ENCODE results near the gene ZNF333. TPM values are rescaled to one million over a fixed set of nuclear protein-coding genes. Genes with fewer than 3 reads are reported as not detected.
"Not testable (repeated sequence)": the region's sequence is repeated elsewhere in the genome, so short reads cannot be mapped to it uniquely, and the experiment has no call there.

The ZNF333 gene
- polyA plus RNA-seq, 3 donors, result 7.6 to 43.0 (median 9.3) TPM

DNA sequence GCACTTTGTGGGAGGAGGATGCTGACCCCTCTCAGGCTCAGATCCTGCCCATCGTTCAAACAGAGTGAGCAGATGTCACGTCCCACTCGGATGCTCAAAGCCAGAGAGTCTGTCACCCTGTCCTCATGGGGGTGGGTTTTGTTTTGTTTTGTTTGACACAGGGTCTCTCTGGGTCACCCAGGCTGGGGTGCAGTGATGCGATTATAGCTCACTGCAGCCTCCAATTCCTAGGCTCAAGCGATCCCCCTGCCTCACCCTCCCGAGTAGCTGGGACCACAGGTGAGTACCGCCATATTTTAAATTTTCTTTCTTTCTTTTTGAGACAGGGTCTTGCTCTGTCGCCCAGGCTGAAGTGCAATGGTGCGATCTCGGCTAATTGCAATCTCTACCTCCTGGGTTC, 84.5 kb downstream of the ZNF333 start:
- peaks cover 21 to 32% of the 10 kb centered on the region in 2 donors for H3K4me1 ChIP-seq (ENCODE audit: control insufficient read depth in 1 of 2, insufficient read depth in 2 of 2, low read length in 2 of 2)
- no peaks in the 10 kb centered on the region for H3K9me3 ChIP-seq (replicated peaks in 1 of 2; ENCODE audit: control insufficient read depth in 1 of 2, insufficient read depth in 1 of 2, low read length in 2 of 2)
- Mint-ChIP-seq H3K27me3 (ENCODE audit: low read depth in 3 of 3) (peaks cover 2 to 11% (median 8%) of the 10 kb centered on the region in 3 donors), H3K27ac (no peak overlapping the region), H3K4me3 (peak overlapping the region in 1 of 2 donors; percentile 35), H3K4me1 (peaks cover 53% of the 10 kb centered on the region), H3K36me3 (peaks cover 41 to 55% of the 10 kb centered on the region in 2 donors), H3K9me3 (peaks cover 0 to 3% (median 0%) of the 10 kb centered on the region in 7 donors)
- intact Hi-C loops (cut with micrococcal nuclease), result loop anchor here in 1 of 2 donors (10.0 kb wide), 1 partner anchor 200 kb away; the partner anchor contains the start of gene NDUFB7
- H3K27ac ChIP-seq (ENCODE audit: low read depth in 1 of 2, low read length in 2 of 2), result no peak overlapping the region
- WGBS (ENCODE audit: insufficient coverage), result 100% methylated on average over 2 of the region's 10 CpGs
- peaks cover 72% of the 10 kb centered on the region for H4K20me1 ChIP-seq (ENCODE audit: insufficient read depth, low read length)
- peaks cover 43 to 50% of the 10 kb centered on the region in 2 donors for H3K36me3 ChIP-seq (replicated peaks in 1 of 2; ENCODE audit: control insufficient read depth in 1 of 2, insufficient read depth in 2 of 2, low read length in 2 of 2)
- TF ChIP-seq, protein P1, sequence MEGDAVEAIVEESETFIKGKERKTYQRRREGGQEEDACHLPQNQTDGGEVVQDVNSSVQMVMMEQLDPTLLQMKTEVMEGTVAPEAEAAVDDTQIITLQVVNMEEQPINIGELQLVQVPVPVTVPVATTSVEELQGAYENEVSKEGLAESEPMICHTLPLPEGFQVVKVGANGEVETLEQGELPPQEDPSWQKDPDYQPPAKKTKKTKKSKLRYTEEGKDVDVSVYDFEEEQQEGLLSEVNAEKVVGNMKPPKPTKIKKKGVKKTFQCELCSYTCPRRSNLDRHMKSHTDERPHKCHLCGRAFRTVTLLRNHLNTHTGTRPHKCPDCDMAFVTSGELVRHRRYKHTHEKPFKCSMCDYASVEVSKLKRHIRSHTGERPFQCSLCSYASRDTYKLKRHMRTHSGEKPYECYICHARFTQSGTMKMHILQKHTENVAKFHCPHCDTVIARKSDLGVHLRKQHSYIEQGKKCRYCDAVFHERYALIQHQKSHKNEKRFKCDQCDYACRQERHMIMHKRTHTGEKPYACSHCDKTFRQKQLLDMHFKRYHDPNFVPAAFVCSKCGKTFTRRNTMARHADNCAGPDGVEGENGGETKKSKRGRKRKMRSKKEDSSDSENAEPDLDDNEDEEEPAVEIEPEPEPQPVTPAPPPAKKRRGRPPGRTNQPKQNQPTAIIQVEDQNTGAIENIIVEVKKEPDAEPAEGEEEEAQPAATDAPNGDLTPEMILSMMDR (IDR thresholded peaks at IDR 0.05), result no peak
- no peak overlapping the region for H2AFZ ChIP-seq (ENCODE audit: insufficient read depth, low read depth, low read length, poor library complexity, severe bottlenecking)
- peaks cover 25% of the 10 kb centered on the region for H3K79me2 ChIP-seq (ENCODE audit: insufficient read depth, low read length)
- H3K27me3 ChIP-seq (ENCODE audit: control insufficient read depth in 2 of 2, insufficient read depth in 2 of 2, low read length in 2 of 2), result no peaks in the 10 kb centered on the region
- H3K4me2 ChIP-seq (replicated peaks; ENCODE audit: extremely low read depth, low read length, poor library complexity, severe bottlenecking), result no peak overlapping the region
- H3K4me3 ChIP-seq (replicated peaks in 1 of 3; ENCODE audit: low read depth in 2 of 3, low read length in 3 of 3), result no peak overlapping the region
- no peak overlapping the region for H3K9ac ChIP-seq (ENCODE audit: insufficient read depth, low read length, poor library complexity, severe bottlenecking)
- no peak for DNase-seq

DNA sequence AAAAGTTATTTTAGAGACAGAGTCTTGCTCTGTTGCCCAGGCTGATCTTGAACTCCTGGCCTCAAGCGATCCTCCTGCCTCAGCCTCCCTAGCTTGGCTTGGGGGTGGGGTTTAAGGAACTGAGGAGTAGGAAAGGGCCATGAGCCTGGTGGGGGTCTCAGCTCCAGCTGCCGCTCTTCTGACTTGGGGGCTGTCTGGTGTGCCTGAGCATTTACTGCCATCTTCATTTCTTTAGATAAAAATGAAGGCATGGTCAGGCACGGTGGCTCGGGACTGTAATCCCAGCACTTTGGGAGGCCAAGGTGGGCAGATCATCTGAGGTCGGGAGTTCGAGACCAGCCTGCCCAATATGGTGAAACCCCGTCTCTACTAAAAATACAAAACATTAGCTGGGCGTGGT, 85.5 kb downstream of the ZNF333 start:
- 100% methylated on average over 1 of the region's 8 CpGs for WGBS (ENCODE audit: insufficient coverage)
- Mint-ChIP-seq H3K4me3 (peak overlapping the region; percentile 100), H3K27me3 (ENCODE audit: low read depth in 3 of 3) (peaks cover 4 to 11% (median 6%) of the 10 kb centered on the region in 3 donors), H3K36me3 (peaks cover 32 to 45% of the 10 kb centered on the region in 2 donors), H3K4me1 (peaks cover 50% of the 10 kb centered on the region), H3K27ac (peak overlapping the region; percentile 57 to 99 (median 97))
- not testable (repeated sequence) for DNase-seq; H3K9me3 ChIP-seq (replicated peaks in 1 of 2; ENCODE audit: control insufficient read depth in 1 of 2, insufficient read depth in 1 of 2, low read length in 2 of 2); H3K9me3 Mint-ChIP-seq; H2AFZ ChIP-seq (ENCODE audit: insufficient read depth, low read depth, low read length, poor library complexity, severe bottlenecking); H3K27me3 ChIP-seq (ENCODE audit: control insufficient read depth in 2 of 2, insufficient read depth in 2 of 2, low read length in 2 of 2)
- Histone ChIP-seq H3K36me3 (replicated peaks in 1 of 2; ENCODE audit: control insufficient read depth in 1 of 2, insufficient read depth in 2 of 2, low read length in 2 of 2) (peaks cover 34 to 41% of the 10 kb centered on the region in 2 donors), H3K4me1 (ENCODE audit: control insufficient read depth in 1 of 2, insufficient read depth in 2 of 2, low read length in 2 of 2) (peaks cover 23 to 30% of the 10 kb centered on the region in 2 donors), H4K20me1 (ENCODE audit: insufficient read depth, low read length) (peaks cover 62% of the 10 kb centered on the region), H3K9ac (ENCODE audit: insufficient read depth, low read length, poor library complexity, severe bottlenecking) (peak overlapping the region; percentile 79), H3K4me3 (replicated peaks in 1 of 3; ENCODE audit: low read depth in 2 of 3, low read length in 3 of 3) (peak overlapping the region; percentile 74 to 99 (median 82)), H3K4me2 (replicated peaks; ENCODE audit: extremely low read depth, low read length, poor library complexity, severe bottlenecking) (peak overlapping the region; percentile 91), H3K27ac (ENCODE audit: low read depth in 1 of 2, low read length in 2 of 2) (peak overlapping the region; percentile 82 to 87), H3K79me2 (ENCODE audit: insufficient read depth, low read length) (peaks cover 25% of the 10 kb centered on the region)
- intact Hi-C loops (cut with micrococcal nuclease), result loop anchor here in 1 of 2 donors (10.0 kb wide), 1 partner anchor 201 kb away; the partner anchor contains the start of gene NDUFB7
